AG04450 (cell line): Measurements from ENCODE around the gene GRM4. TPM values are rescaled to one million over a fixed set of nuclear protein-coding genes. Genes with fewer than 3 reads are reported as not detected.

Source experiments
- CTCF ChIA-PET: fragments of 300-600, 350-600 bp; formaldehyde crosslinking; extraction: SDS; loops from one replicate; lab custom pipeline; 2022; ENCODE audit warnings: antibody characterized with exemption, inconsistent platforms; lab: Charles Lee
- POLR2A ChIA-PET: fragments of 350-600 bp; formaldehyde crosslinking; extraction: SDS; loops from one replicate; lab custom pipeline; 2021; ENCODE audit warnings: antibody characterized with exemption, inconsistent platforms; lab: Yijun Ruan, JAX
- DNase-seq: peaks from one replicate; pipeline ENCODE4 v3.0.0-alpha.2; 2011; ENCODE audit warnings: low read depth, low spot score
- H3K27ac ChIP-seq: one replicate; pipeline ENCODE4 v1.5.1; 2012; ENCODE audit warnings: low read depth, low read length, control low read depth
- H3K27me3 ChIP-seq: one replicate; pipeline ENCODE4 v1.6.0; 2012; ENCODE audit warnings: low read length; ENCODE audit not compliant: control insufficient read depth, insufficient read depth
- H3K4me3 ChIP-seq: 2 replicates; pipeline ENCODE4 v1.5.1; 2011; ENCODE audit warnings: mild to moderate bottlenecking, low read depth, low read length, control low read depth
- H3K9me3 ChIP-seq: 2 replicates; pipeline ENCODE4 v1.5.1; 2012; ENCODE audit warnings: low read length; ENCODE audit not compliant: control insufficient read depth, insufficient read depth
- CTCF ChIP-seq: IDR thresholded peaks from 2 replicates; pipeline ENCODE4 v1.5.1; 2011; ENCODE audit warnings: low read depth, low read length, control low read depth, inconsistent platforms
- polyA plus RNA-seq: library from polyadenylated mRNA; depleted of rRNA; stranded (reverse); fragments of >200 nt; gene quantifications from 2 replicates; pipeline ENCODE4 v1.2.3, GENCODE V29; 2011

GRM4 gene
- polyA plus RNA-seq, 1 experiment: not detected

- no peak for TF ChIP-seq CTCF
- no peak for DNase-seq
- H3K27ac ChIP-seq: no peak overlapping the region
- CTCF ChIA-PET: interaction anchor here (0.7 to 5.8 kb wide), 3 partner anchors 11 to 442 kb away, joined by 3 to 51 read pairs (median 42); partner anchors contain the start of gene UQCC2
- H3K4me3 ChIP-seq: no peak overlapping the region
- peaks cover 56% of the 10 kb centered on the region for H3K27me3 ChIP-seq
- POLR2A ChIA-PET: no interaction called here
- H3K9me3 ChIP-seq: no peaks in the 10 kb centered on the region
These were observed 7.1 kb upstream of the GRM4 start for GRCh38 chr6:34152806-34153520.

- ChIA-PET CTCF (interaction anchor here (0.6 to 5.8 kb wide), 5 partner anchors 11 to 441 kb away, joined by 3 to 51 read pairs (median 4); partner anchors contain the start of gene UQCC2), POLR2A (no interaction called here)
- Histone ChIP-seq H3K9me3 (no peaks in the 10 kb centered on the region), H3K27me3 (peaks cover 53% of the 10 kb centered on the region), H3K27ac (no peak overlapping the region), H3K4me3 (no peak overlapping the region)
- no peak for DNase-seq
- TF ChIP-seq CTCF: no peak
These were observed 6.2 kb upstream of the GRM4 start for GRCh38 chr6:34152042-34152524.

GRCh38 chr6:34151321-34152041 lies 5.6 kb upstream of the GRM4 start:
- no peaks in the 10 kb centered on the region for H3K9me3 ChIP-seq
- CTCF ChIA-PET: interaction anchor here (0.6 to 5.8 kb wide), 4 partner anchors 93 to 440 kb away, joined by 3 to 51 read pairs (median 4); partner anchors contain the start of gene UQCC2
- DNase-seq: no peak
- no peak overlapping the region for H3K4me3 ChIP-seq
- POLR2A ChIA-PET: no interaction called here
- no peak overlapping the region for H3K27ac ChIP-seq
- no peak for TF ChIP-seq CTCF
- H3K27me3 ChIP-seq: peaks cover 58% of the 10 kb centered on the region

- POLR2A ChIA-PET: no interaction called here
- DNase-seq: no peak
- Histone ChIP-seq H3K4me3 (no peak overlapping the region), H3K27ac (no peak overlapping the region), H3K9me3 (no peaks in the 10 kb centered on the region; the same call in 1 of the 2 replicates), H3K27me3 (peaks cover 65% of the 10 kb centered on the region)
- CTCF ChIA-PET: no interaction called here
- no peak for TF ChIP-seq CTCF
These were observed 4.9 kb upstream of the GRM4 start for GRCh38 chr6:34150766-34151165.
